Neural progenitor cell (in vitro differentiated cells): Measurements from ENCODE around the gene ITM2B. TPM values are rescaled to one million over a fixed set of nuclear protein-coding genes. Genes with fewer than 3 reads are reported as not detected.

Experiments used
- DNase-seq: peaks from one replicate; pipeline ENCODE4 v3.0.0-alpha.2; 2016; ENCODE audit warnings: low spot score
- H2AFZ ChIP-seq: fragments of 200-600 bp; sonication (generic); replicated peaks from 2 replicates; pipeline ENCODE4 v1.6.1; 2016; ENCODE audit warnings: antibody characterized with exemption
- H3F3A ChIP-seq: fragments of 200-600 bp; sonication (generic); 2 replicates; pipeline ENCODE4 v1.6.1; 2016; ENCODE audit warnings: antibody characterized with exemption, low read depth
- H3K27ac ChIP-seq: fragments of 200-600 bp; sonication (generic); 2 replicates; pipeline ENCODE4 v1.5.1; 2016; ENCODE audit warnings: mild to moderate bottlenecking
- H3K27me3 ChIP-seq: fragments of 200-600 bp; sonication (generic); 2 replicates; pipeline ENCODE4 v1.6.1; 2016; ENCODE audit warnings: mild to moderate bottlenecking, moderate library complexity
- H3K36me3 ChIP-seq: fragments of 200-600 bp; sonication (generic); 2 replicates; pipeline ENCODE4 v1.5.1; 2016
- H3K4me1 ChIP-seq: fragments of 200-600 bp; sonication (generic); 2 replicates; pipeline ENCODE4 v1.6.1; 2016; ENCODE audit warnings: mixed run types
- H3K4me2 ChIP-seq: fragments of 200-600 bp; sonication (generic); 2 replicates; pipeline ENCODE4 v1.6.1; 2016
- H3K4me3 ChIP-seq: fragments of 200-600 bp; sonication (generic); 2 replicates; pipeline ENCODE4 v1.5.1; 2016
- H3K79me2 ChIP-seq: fragments of 200-600 bp; sonication (generic); 2 replicates; pipeline ENCODE4 v1.6.1; 2016; ENCODE audit warnings: low read depth
- H3K9ac ChIP-seq: fragments of 200-600 bp; sonication (generic); 2 replicates; pipeline ENCODE4 v1.6.1; 2016
- H3K9me3 ChIP-seq: fragments of 200-600 bp; sonication (generic); 2 replicates; pipeline ENCODE4 v1.5.1; 2016; ENCODE audit warnings: low read depth
- H4K20me1 ChIP-seq: fragments of 200-600 bp; sonication (generic); 2 replicates; pipeline ENCODE4 v1.6.1; 2016; ENCODE audit warnings: low read depth
- H3K27ac Mint-ChIP-seq: 3 replicates; pipeline ENCODE4 v1.8.0; 2021; ENCODE audit warnings: mixed read lengths
- H3K27me3 Mint-ChIP-seq: 2 replicates; pipeline ENCODE4 v1.8.0; 2022; ENCODE audit warnings: low read depth, mild to moderate bottlenecking, inconsistent platforms, moderate library complexity, mixed read lengths; ENCODE audit not compliant: insufficient read depth
- H3K36me3 Mint-ChIP-seq: 3 replicates; pipeline ENCODE4 v1.8.0; 2021; ENCODE audit warnings: mixed read lengths
- H3K4me1 Mint-ChIP-seq: 3 replicates; pipeline ENCODE4 v1.8.0; 2021; ENCODE audit warnings: mixed read lengths
- H3K4me3 Mint-ChIP-seq: 3 replicates; pipeline ENCODE4 v1.8.0; 2021; ENCODE audit warnings: mild to moderate bottlenecking, moderate library complexity, mixed read lengths
- H3K9me3 Mint-ChIP-seq: 3 replicates; pipeline ENCODE4 v1.8.0; 2020; ENCODE audit warnings: mixed read lengths
- EZH2 ChIP-seq: fragments of 200-600 bp; sonication (generic); IDR thresholded peaks from 2 replicates; pipeline ENCODE4 v1.6.1; 2017; ENCODE audit warnings: antibody characterized with exemption, mild to moderate bottlenecking, moderate library complexity
- EZH2phosphoT487 ChIP-seq: fragments of 200-600 bp; sonication (generic); IDR thresholded peaks from 2 replicates; pipeline ENCODE4 v1.6.1; 2017; ENCODE audit warnings: antibody characterized with exemption
- total RNA-seq: library from RNA; depleted of rRNA; stranded (reverse); fragments of >200 nt; gene quantifications from 2 replicates; pipeline ENCODE4 v1.2.3, GENCODE V29; 2015; ENCODE audit warnings: low replicate concordance
- TF ChIP-seq, protein P1 (sequence below): fragments of 200-600 bp; sonication (generic); IDR thresholded peaks from 2 replicates; pipeline ENCODE4 v1.5.1; 2017; ENCODE audit warnings: antibody characterized with exemption, mild to moderate bottlenecking

ITM2B gene
- total RNA-seq, 1 donor from 2014 or later, result 172 TPM

DNA sequence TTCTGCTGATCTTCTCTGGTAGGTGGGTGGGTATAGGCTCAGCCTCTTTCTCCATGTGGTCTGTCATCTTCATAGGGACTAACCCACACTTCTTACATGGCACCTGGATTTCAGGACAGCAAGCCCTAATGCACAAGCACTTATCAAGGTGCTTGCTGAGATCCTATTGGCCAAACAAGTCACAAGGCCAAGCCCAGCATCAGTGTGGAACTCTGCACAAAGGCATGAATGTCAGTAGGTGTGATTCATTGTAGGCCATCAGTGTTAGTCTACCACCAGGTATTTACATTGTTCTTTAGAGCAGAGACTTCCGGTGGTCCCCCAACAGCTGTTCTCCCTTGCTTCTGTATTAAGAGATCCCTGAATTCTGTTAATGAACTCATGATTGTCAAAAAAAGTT lies 62.3 kb downstream of the ITM2B start:
- no peaks in the 10 kb centered on the region for H3K27me3 ChIP-seq
- H3K4me1 ChIP-seq, result no peaks in the 10 kb centered on the region
- H3K4me3 Mint-ChIP-seq, result no peak overlapping the region
- H3K9ac ChIP-seq, result no peak overlapping the region
- H3K27ac Mint-ChIP-seq, result no peak overlapping the region
- H3K4me3 ChIP-seq, result no peak overlapping the region
- H3F3A ChIP-seq, result no peaks in the 10 kb centered on the region
- peaks cover 3% of the 10 kb centered on the region for H3K4me1 Mint-ChIP-seq
- no peak overlapping the region for H2AFZ ChIP-seq
- no peaks in the 10 kb centered on the region for H3K9me3 Mint-ChIP-seq
- H3K27ac ChIP-seq, result no peak overlapping the region
- no peak for DNase-seq
- no peaks in the 10 kb centered on the region for H3K36me3 Mint-ChIP-seq
- no peaks in the 10 kb centered on the region for H3K36me3 ChIP-seq
- H3K9me3 ChIP-seq, result no peaks in the 10 kb centered on the region
- H3K4me2 ChIP-seq, result no peak overlapping the region
- no peaks in the 10 kb centered on the region for H4K20me1 ChIP-seq
- H3K27me3 Mint-ChIP-seq, result no peaks in the 10 kb centered on the region
- no peaks in the 10 kb centered on the region for H3K79me2 ChIP-seq
- TF ChIP-seq EZH2 (no peak), EZH2phosphoT487 (no peak)
- TF ChIP-seq, protein P1, sequence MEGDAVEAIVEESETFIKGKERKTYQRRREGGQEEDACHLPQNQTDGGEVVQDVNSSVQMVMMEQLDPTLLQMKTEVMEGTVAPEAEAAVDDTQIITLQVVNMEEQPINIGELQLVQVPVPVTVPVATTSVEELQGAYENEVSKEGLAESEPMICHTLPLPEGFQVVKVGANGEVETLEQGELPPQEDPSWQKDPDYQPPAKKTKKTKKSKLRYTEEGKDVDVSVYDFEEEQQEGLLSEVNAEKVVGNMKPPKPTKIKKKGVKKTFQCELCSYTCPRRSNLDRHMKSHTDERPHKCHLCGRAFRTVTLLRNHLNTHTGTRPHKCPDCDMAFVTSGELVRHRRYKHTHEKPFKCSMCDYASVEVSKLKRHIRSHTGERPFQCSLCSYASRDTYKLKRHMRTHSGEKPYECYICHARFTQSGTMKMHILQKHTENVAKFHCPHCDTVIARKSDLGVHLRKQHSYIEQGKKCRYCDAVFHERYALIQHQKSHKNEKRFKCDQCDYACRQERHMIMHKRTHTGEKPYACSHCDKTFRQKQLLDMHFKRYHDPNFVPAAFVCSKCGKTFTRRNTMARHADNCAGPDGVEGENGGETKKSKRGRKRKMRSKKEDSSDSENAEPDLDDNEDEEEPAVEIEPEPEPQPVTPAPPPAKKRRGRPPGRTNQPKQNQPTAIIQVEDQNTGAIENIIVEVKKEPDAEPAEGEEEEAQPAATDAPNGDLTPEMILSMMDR, result no peak

DNA sequence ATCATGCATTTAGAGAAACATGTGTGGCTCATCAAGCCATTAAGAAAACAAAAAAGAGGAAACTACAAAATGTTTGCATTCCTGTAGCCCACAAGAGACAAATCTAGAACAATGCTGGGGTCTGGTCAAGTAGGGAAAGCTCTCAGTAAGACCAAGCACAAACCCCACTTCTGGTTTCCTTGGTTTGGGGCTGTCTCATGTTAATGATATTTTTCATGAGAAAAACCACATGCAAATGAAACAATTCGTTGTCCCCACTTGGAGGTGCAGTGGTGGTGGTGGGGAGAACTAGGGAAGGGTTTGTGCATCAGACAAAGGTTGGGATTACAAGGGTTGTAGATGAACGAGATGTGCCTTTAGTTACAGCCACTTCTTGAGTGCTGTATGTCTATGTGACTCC lies 63.5 kb downstream of the ITM2B start:
- peaks cover 2% of the 10 kb centered on the region for H3K36me3 Mint-ChIP-seq
- H3K9me3 ChIP-seq, result no peaks in the 10 kb centered on the region
- H3K4me1 Mint-ChIP-seq, result peaks cover 3% of the 10 kb centered on the region
- DNase-seq, result no peak
- no peaks in the 10 kb centered on the region for H3K9me3 Mint-ChIP-seq
- no peak overlapping the region for H3K4me3 Mint-ChIP-seq
- no peak overlapping the region for H3K9ac ChIP-seq
- no peak overlapping the region for H3K4me2 ChIP-seq
- H3F3A ChIP-seq, result no peaks in the 10 kb centered on the region
- H3K27me3 Mint-ChIP-seq, result no peaks in the 10 kb centered on the region
- no peaks in the 10 kb centered on the region for H3K27me3 ChIP-seq
- H3K27ac Mint-ChIP-seq, result no peak overlapping the region
- H3K4me3 ChIP-seq, result no peak overlapping the region
- TF ChIP-seq EZH2 (no peak), EZH2phosphoT487 (no peak)
- TF ChIP-seq, protein P1, result no peak
- H3K4me1 ChIP-seq, result no peaks in the 10 kb centered on the region
- H3K36me3 ChIP-seq, result no peaks in the 10 kb centered on the region
- no peak overlapping the region for H3K27ac ChIP-seq
- H3K79me2 ChIP-seq, result no peaks in the 10 kb centered on the region
- H2AFZ ChIP-seq, result no peak overlapping the region
- H4K20me1 ChIP-seq, result no peaks in the 10 kb centered on the region

DNA sequence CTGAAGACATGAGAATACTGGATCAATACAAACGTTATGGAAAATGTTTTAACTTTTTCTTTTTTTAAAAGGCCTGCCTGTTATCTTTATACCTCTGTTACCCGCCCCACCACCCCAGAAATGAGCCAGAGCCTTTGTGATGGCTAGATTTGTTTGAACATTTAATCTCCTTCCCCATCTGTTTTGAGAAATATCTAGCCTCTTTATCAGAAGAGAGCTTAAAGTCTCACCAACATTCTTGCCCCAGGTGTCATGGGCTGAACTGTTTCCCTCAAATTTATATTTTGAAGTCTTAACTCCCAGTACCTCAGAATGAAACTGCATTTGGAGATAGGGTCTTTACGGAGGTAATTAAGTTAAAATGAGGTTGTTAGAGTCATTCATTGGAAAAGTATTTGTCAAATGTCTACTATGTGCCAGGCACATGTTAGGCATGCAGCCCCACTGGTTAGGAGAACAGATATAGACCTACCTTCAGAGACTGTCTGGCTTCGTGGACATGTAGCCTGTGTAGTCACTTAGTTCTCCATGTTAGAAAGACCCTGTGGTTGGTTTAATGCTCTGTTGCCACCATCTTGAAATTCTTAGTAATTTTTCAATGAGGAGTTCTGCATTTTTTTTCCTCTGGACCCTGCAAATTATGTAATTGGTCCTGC lies 64.3 kb downstream of the ITM2B start:
- no peaks in the 10 kb centered on the region for H4K20me1 ChIP-seq
- H3K9ac ChIP-seq, result no peak overlapping the region
- DNase-seq, result no peak
- H3K36me3 ChIP-seq, result no peaks in the 10 kb centered on the region
- H3K79me2 ChIP-seq, result no peaks in the 10 kb centered on the region
- no peaks in the 10 kb centered on the region for H3K27me3 Mint-ChIP-seq
- no peaks in the 10 kb centered on the region for H3K9me3 Mint-ChIP-seq
- no peaks in the 10 kb centered on the region for H3K27me3 ChIP-seq
- H2AFZ ChIP-seq, result no peak overlapping the region
- H3K9me3 ChIP-seq, result no peaks in the 10 kb centered on the region
- TF ChIP-seq, protein P1, result no peak
- TF ChIP-seq EZH2phosphoT487 (no peak), EZH2 (no peak)
- no peak overlapping the region for H3K27ac ChIP-seq
- no peak overlapping the region for H3K4me3 ChIP-seq
- no peak overlapping the region for H3K4me3 Mint-ChIP-seq
- peaks cover 4% of the 10 kb centered on the region for H3K4me1 Mint-ChIP-seq
- no peak overlapping the region for H3K27ac Mint-ChIP-seq
- H3K36me3 Mint-ChIP-seq, result peaks cover 2% of the 10 kb centered on the region
- no peak overlapping the region for H3K4me2 ChIP-seq
- no peaks in the 10 kb centered on the region for H3F3A ChIP-seq
- no peaks in the 10 kb centered on the region for H3K4me1 ChIP-seq
